Measurements from ENCODE around the gene SLC1A2.

The SLC1A2 gene

DNA sequence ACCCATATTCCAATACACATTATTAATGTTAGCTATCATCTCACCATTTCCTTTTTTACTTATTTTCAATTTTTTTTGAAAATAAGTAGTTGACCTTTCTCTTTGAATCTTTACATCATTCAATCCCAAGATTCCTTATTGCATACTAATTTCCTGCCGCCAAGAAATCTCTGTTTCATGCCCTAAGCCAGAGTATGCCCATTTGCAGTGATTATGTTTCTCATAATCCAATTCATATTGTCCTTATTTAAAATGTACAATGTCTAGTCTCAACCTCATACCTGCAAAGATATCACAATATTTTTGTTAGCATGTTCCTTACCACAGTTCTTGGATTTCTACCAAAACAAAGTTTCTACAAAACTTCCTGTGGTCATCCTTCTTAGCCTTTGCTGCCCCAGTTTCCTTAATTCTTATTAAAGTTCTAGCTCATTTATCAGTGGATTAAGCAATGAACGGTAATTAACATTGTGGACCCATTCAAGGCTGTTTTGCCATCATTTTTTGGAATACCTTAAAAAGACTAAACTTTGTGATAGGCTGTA is 205.1 kb downstream of the SLC1A2 start:
- no peak for DNase-seq

DNA sequence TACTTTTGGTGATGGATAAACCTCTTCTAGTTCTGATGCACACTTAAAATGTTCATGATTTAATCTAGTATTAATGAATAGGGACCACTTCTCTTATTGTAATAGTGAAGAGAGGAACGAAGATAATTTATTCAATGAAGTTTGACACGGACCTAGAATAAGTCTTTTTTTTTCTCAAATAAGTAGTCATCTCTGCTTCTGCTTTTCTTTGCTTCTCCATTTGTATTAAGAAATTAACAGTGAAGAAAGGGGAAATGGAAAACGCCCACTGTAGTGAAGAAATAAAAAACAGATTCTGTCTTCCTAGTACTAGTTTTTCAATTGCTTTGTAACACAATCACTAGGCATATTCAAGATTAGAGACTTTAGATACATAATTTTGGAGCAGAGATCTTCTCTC is 207.4 kb downstream of the SLC1A2 start:
- no peak for DNase-seq

DNA sequence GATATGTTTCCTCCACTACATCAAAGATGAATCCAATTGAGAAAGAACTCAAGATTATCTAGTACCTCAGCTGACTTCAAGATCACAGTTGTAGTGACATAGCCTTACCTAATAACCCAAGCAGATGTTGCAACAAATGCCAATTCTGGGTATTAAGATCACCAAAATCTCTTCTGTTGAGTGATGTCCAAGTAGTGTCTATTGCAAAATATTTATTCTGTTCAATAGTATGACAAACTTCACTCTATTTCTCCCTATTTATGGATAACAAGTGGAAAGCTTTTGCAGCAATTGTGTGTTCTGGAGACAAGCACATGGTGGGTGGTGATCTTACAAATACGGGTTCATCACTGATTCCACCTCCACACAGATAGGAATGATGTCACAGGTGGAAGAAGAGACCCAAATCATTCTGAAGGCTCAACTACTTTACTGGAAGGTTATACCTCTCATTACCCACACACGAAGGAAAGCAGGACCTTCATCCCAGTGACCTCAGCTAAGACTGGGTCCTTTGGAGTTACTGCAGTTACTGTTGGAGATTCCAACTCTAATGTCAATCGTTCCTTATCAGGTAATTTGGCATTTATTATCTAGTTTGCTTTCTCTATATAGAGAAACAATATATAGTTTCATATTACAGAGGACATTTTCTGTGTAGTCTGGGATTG is 208.3 kb downstream of the SLC1A2 start:
- no peak for DNase-seq

DNA sequence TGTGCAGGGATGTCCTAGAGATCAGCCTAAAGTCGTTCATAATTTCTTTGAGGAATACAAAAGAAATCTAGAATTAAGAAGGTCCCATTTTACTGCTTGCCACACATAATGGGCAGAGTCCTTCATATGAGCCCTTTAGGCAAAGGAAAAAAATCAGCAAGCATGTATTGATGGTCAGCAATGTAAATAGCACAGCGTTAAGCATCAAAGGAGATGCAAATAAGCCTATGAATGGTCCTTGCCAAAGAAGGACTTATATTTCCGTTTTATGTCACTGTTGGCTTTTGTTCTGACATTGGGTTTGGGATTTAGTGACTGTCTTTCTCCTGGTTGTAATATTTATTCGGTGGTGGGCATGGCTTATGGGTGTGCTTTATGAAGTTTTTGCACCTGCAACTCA is 210.6 kb downstream of the SLC1A2 start:
- no peak for DNase-seq

DNA sequence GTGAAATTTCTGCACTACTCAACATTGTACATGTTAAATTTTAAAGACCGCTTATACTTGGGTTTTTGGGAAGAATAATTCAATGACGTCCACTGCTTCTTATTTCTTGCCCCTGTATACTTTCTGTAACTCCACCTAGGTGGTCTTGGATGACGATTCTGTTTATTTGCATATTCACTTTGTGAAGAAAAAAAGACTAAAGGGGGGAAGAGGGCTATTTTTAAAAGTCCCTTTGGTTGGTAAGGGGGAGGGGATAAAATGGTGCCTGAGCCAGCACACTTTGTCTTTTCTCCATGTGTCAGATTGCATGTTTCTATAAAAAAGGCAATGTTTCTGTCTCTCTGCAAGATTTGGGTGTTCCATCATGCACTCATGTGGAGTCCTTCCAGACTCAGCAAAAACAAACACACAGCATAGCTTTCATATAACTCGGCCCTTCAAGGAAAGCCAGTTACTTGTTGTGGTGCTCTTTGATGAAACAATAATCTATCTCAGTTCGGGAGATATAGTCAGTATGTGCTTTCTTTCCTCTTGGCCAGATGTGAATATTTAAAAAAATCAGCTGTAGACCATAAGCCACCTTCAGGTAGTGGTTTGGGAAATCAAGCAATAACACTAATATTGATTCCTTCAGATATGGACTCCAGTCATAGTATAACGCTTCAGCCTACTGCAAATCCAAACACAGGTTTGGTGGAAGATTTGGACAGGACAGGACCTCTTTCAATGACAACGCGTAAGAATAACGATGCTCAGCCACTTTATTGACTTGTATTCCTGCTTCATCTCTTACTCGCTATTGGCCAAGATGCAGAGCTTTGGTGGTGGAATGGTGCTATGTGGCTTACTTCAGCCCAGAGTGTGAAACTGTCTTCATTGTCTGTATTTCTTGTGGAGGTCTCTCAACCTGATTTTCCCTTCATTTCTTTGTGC is 211.6 kb downstream of the SLC1A2 start:
- no peak for DNase-seq

DNA sequence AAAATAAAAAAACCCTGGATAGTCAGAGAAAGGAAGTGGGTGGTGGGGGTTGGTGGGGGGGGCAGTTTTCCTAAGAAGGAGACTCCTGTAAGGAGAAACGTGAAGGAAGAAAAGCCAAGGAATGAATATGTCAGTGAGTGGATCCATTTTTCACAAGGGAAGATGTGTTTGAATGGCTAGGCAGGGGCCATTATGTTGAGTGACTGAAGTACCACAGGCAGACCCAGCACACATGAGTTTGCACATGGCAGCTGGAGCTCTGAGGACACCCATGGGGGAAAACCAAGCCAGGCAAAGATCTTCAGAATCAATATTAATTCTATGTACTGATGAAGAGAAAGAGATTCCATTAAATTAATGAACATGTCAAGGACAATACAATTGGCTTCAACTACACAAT is 212.7 kb downstream of the SLC1A2 start:
- DNase-seq, result no peak

DNA sequence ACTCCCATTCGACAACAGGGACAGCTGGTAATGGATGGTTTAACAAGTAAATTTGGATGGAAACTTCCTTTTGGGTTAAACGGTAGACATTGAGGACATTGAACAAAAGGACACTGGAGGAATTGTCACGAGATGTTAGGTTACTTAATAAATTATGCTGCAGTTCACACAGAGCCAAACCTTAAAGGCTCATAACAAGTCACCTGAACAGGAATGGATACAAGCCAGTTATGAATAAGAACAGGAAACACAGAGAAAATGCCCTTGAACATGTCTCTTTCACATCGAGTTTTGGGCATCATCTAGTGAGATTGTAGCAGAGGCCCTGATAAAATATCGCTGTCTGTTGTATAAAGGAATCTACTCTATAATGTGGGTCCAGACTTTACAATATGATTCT is 214.7 kb downstream of the SLC1A2 start:
- DNase-seq, result no peak
